Left lobe of liver (tissue), 2 donors: ENCODE results near the gene RNF11. TPM values are rescaled to one million over a fixed set of nuclear protein-coding genes. Genes with fewer than 3 reads are reported as not detected.

Experiments
- ATAC-seq: fragments of 200-7000 bp; cut with Tn5 transposase; one replicate; pipeline ENCODE4 v1.9.1; 2020; ENCODE audit warnings: mild to moderate bottlenecking, moderate library complexity
- DNase-seq: peaks from one replicate; pipeline ENCODE4 v3.0.0-alpha.2; 2020; ENCODE audit warnings: low spot score
- total RNA-seq: library from RNA; stranded (reverse); gene quantifications from one replicate; pipeline ENCODE4 v1.2.1, GENCODE V29; 2021
- donor health status: DM: no; HTN: no; CAD: no; lungs with moderate emphysema.
- donor health status: DM: no; HTN: yes; CAD: no.

Gene RNF11
- total RNA-seq, 1 donor from 2014 or later, result 54.7 TPM

DNA sequence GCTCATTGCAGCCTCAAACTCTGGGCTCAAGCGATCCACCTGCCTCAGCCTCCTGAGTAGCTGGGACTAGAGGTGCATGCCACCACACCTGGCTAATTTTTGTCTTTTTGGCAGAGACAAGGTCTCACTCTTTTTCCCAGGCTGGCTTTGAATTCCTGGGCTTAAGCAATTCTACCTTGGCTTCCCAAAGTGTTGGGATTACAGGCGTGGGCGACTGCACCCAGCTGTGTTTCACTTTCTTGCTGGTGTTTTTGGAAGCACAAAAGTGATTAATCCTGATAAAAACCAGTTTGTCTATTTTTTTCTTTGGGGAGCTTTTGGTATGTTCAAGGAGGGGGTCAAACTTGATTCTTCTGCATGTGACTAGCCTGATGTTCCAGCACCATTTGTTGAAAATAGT, 19.3 kb downstream of the RNF11 start:
- ATAC-seq (peak; percentile 76), DNase-seq (no peak)

DNA sequence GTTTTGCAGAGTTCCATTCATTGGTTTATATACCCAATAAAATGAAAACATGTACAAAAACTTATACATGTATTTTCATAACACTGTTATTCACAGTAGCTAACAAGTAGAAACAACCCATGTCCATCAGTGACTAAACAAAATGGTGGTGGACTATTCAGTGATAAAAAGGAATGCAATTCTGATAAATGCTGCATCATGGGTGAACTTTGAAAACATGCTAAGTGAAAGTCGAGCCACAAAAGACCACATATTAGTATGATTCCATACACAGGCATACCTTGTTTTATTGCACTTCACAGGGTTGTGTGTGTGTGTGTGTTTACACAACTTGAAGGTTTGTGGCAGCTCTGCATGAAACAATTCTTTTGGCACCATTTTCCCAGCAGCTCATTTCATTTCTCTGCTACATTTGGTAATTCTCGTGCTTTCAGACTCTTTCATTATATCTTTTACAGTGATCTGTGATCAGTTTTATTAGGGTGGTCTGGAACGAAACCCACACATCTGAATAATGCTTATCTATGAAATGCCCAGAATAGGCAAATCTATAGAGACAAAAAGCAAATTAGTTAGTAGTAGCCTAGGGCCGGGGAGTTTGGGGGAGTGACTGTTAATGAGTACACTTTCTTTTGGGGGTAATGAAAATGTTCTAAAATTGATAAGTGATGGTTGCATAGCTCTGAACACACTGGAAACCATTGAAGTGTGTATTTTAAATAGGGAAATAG, 27.2 kb downstream of the RNF11 start:
- ATAC-seq (no peak), DNase-seq (no peak)

DNA sequence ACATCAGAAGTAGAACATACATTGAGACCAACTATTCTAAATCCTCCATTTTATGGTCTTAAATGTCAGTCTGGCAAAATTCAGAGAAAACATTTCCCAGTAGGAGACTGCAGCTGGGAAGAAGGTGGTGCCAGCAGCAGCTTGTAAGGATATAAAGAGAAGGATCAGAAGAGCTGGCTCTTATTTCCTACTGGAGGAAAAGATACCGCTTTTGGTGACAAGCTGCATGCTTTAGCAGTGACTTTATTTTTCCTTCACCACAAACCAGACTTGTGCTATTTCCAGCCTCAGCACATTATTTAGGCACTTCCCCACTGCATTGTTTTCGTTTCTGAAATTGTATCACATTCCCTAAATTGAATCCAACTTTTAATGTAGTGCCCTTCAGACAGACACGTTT, 28.4 kb downstream of the RNF11 start:
- DNase-seq (no peak), ATAC-seq (no peak)

DNA sequence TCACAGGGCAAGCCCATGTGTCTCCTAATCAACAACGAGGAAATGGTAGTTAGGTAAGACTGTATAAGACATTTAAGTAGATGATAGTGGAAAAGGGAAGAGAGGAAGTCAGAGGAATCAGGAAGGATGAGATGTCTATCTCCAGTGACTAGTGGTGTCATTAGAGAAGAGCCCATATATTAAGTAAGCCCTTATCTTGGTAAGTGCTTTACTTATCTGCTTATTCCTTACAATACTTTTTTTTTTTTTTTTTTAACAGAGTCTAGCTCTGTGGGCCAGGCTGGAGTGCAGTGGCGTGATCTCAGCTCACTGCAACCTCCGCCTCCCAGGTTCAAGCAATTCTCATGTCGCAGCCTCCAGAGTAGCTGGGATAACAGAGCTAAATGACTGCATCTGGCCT, 29.5 kb downstream of the RNF11 start:
- DNase-seq, result no peak

DNA sequence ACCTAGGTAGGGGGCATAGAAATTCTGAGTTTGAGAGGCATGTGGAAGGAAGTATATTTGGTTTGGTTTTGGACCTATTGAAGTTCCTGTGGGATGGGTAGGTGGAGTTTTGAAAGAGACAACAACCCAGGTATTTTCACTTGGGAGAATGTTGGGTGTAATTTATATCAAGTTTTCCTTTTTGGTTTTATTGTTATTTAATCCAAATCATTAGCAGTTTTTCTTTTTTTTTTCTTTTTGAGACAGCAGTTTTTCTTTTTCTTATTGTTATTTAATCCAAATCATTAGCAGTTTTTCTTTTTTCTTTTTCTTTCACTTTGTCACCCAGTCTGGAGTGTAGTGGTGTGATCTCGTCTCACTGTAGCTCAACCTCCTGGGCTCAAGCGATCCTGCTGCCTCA, 30.1 kb downstream of the RNF11 start:
- DNase-seq (no peak), ATAC-seq (no peak)

More for the DNA sequence above, 29.5 kb downstream of the RNF11 start:
- ATAC-seq, result no peak

DNA sequence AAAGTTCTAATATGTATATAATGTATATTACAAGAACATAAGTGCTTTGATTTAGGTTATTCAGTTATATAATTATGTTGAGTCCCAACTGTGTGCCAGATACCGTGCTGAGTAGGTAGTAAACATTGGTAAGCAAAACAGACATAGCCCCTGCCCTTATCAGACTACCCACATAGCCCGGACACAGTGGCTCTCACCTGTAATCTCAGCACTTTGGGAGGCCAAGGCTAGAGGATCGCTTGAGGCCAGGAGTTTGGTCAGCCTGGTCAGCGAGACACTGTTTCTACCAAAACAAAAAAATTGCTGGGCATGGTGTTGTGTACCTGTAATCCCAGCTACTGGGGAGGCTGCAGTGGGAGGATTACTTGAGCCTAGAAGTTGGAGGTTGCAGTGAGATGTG, 30.7 kb downstream of the RNF11 start:
- DNase-seq (no peak), ATAC-seq (no peak)

DNA sequence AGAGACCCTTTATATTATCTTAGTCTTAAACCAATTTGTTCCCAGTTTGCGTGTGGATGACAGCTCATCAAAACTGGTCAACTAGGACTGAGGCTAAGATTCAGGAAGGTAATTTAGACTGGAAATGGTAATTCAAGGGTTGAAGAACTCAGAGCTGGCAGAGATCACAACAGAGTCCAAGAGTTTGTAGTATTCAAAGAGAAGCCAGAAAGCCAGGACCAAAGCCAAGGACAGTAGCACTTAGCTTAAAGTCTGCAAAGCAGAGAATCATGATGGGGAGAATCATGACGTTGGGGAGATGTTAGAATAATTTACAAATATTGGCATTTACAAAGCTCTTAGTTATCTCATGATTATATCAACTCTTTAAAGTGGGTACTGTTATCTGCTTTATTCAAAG, 32.6 kb downstream of the RNF11 start:
- DNase-seq, result no peak
- ATAC-seq, result peak; percentile 67

DNA sequence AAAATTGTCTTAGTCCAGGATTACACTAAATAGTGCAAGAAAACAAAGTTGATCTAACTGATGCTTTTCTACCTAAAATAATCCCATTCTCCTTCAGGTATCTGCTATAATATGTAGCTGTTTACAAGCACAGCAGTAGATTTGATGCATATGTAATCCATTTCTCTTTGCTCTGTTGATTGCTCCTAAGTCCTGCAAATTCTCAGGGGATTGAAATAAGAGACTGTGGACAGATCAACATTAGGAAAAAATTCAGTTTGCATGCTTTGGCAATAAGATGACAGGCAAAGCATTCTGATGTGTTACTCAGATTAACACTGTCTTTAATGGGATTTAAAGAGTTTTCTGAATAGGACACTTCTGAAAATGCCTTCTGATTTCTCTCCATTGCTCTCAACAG, 34.7 kb downstream of the RNF11 start:
- no peak for DNase-seq
- no peak for ATAC-seq

DNA sequence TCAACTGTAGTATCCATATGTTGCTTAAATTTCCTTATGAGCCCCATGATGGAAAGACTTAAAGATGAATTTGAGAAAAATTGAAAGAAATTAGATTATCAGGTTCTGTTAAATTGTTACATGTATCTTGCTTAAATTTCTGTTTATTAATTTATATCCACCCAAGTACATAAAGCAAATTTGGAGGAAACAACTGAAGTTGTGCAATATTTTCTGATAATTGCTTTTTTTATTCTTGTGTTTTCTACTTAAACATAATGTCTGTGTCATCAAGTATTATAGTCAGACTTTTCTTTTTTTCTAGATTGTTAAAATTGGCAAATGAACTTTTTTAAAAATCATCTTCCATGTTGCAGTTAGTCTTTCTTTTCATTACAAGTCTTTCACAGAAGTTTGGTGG, 36.8 kb downstream of the RNF11 start:
- ATAC-seq, result no peak

DNA sequence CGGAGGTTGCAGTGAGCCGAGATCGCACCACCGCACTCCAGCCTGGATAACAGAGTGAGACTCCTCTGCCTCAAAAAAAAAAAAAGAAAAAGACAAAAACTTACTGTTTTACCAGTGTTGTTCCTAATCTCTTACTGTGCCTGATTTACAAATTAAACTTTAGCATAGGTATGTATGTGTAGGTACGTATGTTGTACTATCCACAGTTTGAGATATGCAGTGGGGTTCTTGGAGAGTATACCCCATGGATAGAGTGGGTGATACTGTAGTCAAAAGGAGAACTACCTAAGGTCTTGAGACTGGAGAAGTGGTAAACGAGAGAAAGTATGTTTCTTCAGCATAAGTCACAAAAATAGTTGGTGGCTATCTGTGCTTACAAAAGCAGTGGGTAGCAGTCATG, 38.6 kb downstream of the RNF11 start:
- no peak for ATAC-seq

More for the DNA sequence above, 36.8 kb downstream of the RNF11 start:
- DNase-seq, result no peak

DNA sequence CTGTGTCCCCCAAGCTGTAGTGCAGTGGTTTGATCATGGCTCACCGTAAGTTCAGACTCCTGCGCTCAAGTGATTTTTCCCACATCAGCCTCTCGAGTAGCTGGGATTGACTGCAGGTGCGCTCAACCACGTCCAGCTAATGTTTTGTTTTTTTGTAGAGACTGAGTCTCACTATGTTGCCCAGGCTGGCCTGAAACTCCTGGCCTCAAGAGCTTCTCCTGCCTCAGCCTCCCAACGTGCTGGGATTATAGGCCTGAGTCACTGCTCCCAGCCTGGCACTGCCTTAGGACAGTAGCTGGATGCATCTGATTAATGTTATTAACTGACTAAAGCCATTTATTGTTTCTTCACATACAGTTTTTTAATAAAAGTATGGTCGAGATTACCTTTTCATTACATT, 40.2 kb downstream of the RNF11 start:
- DNase-seq, result no peak
- no peak for ATAC-seq

More for the DNA sequence above, 38.6 kb downstream of the RNF11 start:
- DNase-seq, result no peak

DNA sequence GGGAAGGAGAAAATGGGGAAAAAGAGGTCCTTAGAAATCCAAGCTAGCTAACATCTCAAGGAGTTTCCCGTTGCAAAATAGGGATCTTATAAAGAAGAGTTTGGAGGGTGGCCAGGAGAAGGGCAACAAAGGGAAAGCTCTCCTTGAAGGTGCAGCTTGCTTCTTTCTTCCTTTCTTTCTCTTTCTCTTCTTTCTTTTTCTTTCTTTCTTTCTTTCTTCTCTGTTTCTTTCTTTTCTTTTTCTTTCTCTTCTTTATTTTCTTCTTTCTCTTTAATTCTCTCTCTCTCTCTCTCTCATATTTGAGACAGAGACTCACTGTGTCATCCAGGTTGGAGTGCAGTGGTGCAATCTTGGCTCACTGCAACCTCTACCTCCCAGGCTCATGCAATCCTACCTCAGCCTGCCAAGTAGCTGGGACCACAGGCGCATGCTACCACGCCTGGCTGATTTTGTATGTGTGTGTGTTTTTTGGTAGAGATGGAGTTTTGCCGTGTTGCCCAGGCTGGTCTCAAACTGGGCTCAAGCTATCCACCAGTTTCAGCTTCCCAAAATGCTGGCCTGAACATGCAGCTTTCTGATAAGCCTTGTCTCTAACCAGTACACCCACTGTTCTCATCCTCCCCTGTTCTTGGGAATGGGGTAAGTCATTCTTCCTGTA, 44.4 kb downstream of the RNF11 start:
- DNase-seq (peak; percentile 78), ATAC-seq (peak; percentile 89)

DNA sequence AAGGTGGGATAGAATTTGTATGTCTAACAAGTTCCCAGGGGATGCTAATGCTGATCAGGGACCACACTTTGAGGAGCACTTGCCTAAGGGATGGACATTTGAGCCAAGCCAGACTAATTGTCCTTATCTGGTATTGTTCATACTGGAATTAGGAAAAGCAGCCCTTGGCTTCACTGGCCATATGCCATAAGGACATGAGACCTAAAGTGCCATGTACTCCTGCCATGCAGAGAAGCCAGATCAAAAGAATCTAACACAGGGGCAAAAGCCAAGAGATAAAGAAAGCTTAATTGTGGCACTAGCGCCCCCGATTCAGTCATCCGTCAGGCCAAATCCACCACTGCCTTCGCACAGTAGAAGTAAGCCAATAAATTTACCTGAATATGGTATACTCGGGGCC, 45.7 kb downstream of the RNF11 start:
- ATAC-seq (no peak), DNase-seq (no peak)

DNA sequence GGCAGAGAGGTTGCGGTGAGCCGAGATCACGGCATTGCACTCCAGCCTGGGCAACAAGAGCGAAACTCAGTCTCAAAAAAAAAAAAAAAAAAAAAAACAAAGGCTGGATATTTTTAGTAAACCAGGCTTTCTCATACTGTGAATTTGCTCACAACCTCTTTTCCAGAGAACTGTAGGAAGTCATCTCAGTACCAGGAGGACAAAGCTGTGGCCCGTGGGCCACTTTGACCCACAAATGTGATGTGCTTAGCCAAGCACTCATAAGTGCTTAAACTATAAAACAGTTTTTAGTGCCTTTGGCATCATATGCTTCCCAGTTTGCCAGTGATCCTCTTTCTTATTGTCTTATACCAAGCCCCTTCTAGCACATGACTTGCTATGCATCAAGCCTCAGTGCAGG, 46.5 kb downstream of the RNF11 start:
- DNase-seq (no peak), ATAC-seq (no peak)

DNA sequence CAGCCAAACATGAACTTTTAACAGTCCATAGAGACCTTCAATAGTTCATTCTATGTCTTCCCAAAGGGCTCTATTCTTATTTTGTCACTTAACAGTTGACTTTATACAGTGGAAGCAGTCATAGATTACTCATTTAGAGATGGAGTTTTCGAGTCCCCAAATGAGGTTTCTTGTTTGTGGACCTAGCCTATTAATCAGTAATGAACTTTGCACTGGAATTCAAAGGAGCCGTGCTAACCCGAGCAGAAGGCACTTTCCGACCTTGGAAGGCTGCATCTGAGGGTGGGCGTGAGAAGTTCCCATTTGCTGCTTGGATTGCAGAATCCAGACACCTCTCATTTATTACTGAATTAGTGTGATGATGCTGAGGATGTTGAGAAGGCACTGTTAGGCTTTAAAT, 47.9 kb downstream of the RNF11 start:
- DNase-seq (no peak), ATAC-seq (no peak)

DNA sequence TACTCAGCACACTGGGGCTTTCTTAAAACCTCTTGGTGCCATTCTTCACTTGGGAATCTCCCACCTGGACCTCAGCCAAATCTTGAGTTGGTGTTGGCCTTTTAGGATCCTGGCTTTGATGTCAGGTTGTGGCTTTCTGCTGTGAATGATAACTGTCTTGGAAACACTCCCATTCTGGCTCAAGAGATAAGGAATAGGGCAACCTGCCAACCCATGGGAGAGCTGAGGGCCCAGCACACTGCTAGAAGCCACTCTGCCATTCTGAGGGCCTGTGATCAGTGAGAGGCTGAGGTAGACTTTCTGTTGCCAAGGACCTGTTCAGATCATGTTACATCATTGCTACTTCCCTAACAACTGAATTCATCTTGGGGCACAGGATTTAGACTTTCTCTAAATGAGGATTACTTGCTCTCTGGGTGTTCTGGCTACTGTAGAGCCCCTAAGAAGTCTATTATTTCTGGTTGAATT, 48.4 kb downstream of the RNF11 start:
- ATAC-seq, result peak; percentile 40
- peak; percentile 71 for DNase-seq

DNA sequence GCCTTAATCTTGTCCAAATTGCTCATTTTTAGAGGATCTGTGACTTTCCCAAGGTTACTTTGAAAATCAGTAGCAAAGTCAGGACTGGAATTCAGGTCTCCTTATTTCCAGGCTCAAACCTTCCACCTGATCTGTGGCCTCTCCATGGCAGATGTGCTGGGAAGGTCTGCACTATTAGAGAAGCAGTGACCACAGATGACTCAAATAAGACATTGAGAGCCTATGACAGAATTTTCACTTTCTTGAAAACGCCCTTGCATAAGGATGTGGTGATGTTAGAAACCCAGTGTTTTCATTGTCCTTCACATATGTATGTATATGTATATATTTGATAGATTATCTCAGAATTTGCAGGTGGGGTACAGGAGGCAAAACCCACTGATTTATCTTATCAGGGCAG, 49.0 kb downstream of the RNF11 start:
- DNase-seq, result no peak
- ATAC-seq, result no peak

DNA sequence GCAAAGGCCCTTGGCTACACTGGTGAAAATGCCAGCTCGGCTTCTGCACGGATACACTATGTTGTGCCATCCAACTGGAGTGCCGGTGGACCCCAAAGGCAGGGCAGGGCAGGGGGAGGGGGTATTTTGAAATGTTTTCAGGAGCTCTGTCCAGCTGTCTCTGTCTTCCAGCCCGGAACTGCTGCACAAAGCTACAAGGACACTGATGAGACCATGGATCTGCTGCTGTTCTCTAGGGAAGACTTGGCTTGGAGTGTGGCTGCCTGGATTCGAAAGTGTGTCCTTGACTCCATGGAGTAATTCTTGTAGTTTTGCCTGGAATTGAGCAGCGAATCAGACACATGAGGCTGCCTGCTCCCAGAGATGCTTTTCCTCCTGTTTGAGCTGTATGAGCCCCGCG, 51.9 kb downstream of the RNF11 start:
- ATAC-seq, result peak; percentile 54
- no peak for DNase-seq

DNA sequence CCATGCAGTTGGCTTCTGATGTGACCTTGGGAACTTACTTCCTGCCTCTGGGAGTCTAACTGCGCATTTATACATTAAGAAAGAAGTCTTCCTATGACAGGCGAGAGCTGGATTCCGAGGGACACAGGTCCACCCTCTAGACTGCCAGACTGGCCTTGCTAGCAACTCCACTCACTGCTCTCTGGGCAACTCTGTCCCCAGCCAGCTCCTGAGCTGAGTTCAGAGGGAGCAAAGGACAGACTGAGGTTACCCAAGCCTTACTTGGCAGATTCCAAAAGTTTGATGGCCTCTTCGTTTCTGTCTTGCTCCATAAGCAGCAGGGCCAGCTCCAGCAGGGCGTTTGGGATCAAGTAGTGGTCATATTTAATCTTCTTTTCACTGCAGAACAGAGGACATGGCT, 52.5 kb downstream of the RNF11 start:
- ATAC-seq (peak; percentile 93), DNase-seq (peak; percentile 81)

DNA sequence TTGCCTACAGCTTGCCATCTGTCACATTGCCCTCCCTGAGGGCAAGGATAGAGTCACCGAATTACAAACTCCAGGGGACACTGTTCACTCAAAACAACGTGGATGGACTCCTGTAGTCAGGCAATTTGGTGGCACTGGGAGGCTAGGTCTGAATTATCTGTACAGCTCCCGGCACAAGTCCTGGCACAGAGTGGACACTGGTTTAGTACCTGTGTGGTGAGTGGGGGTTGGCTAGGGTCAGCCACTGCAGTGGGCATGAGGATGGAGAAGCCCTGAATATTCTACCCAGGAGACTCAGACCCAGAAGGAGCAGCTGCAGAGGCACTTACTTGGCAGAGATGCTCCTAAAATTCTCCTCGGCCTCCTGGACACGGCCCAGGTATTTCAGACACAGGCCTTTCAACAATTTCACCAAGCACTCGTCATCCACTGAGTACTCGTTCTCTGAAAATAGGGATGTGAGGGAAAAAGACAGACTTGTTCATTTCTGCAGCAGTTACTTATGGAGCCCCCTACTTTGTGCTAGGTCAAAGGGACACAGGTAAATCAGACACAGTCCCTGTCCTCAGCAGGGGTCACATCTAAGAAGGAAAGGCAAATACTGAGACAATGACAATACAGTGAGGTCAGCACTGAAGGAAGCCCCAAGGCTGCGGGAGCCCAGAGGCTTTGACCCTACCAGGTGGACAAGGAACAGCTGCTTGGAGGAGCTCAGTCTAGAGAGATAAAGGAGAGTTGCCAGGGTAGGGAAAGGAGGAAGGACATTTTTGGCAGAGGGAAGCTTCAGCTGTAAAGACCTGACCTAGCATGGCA, 53.8 kb downstream of the RNF11 start:
- DNase-seq (peak; percentile 37), ATAC-seq (no peak)

DNA sequence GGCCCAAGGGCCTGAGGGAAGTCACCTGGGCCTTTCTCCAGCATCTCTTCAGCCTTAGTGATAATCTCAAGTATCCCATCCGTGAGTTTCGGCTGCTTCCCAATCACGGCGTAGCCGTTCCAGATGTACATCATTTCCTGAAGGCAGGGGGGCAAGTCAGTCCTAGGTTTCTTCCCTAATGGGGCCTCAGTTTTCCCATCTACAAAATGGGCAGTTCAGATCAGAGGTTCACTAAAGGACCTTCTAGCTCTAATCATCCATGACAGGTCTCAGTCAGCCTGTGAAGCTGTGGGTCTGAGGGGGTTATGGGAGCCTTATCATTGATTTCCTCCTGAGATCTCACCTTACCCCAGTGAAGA, 54.4 kb downstream of the RNF11 start:
- no peak for ATAC-seq
- DNase-seq, result no peak
